Measurements from ENCODE around the gene NRDE2. TPM values are rescaled to one million over a fixed set of nuclear protein-coding genes. Genes with fewer than 3 reads are reported as not detected.
A peak's percentile ranks its signal among the peaks of the same experiment; 100 is the strongest.

The NRDE2 gene
- polyA plus RNA-seq, 1 donor from 2014 or later = 9.5 TPM

DNA sequence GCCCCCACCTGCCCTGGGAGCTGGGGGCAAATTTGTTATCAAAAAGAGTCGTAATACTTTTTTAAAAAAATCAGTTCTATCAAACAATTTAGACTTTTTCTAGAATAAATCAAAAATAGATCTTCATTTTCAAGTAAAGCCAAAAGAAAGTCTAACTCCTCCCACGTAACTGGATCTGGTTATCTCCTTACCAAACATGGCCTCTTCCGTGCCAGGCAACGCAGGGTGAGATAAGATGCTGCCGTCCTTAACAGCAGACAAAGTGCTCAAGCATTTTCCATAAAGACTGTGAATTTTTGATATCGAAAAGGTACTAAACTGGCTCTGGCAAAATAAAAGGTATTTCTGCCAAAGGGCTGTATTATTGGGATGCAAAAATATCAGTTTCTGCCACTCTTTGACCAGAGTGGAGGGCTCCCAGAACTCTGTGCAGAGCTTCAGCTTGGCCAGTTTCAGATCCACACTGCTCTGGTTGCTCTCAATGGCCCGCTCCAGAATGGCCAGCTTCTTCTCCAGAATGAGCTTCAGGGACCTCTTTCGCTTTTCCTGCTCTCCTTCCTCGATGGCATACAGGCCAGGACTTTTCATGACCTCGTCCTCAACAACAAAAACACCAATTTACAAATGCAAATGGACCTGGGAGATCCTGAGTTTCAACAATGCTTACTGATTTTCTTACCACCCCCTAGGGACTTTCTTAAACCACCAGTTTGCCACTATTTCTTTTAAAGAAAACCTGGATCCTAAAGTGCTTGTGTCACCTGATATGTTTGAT, 29.0 kb downstream of the NRDE2 start:
- no peaks in the 10 kb centered on the region for H3K9me2 ChIP-seq (ENCODE audit: insufficient read depth, low read length)
- H3K9me3 ChIP-seq (ENCODE audit: low read length) = no peaks in the 10 kb centered on the region
- no peak overlapping the region for H2AFZ ChIP-seq (ENCODE audit: low read depth, low read length)
- H4K20me1 ChIP-seq (ENCODE audit: insufficient read depth) = no peaks in the 10 kb centered on the region
- H3K4me2 ChIP-seq (ENCODE audit: low read length) = no peak overlapping the region
- TF ChIP-seq, protein P1, sequence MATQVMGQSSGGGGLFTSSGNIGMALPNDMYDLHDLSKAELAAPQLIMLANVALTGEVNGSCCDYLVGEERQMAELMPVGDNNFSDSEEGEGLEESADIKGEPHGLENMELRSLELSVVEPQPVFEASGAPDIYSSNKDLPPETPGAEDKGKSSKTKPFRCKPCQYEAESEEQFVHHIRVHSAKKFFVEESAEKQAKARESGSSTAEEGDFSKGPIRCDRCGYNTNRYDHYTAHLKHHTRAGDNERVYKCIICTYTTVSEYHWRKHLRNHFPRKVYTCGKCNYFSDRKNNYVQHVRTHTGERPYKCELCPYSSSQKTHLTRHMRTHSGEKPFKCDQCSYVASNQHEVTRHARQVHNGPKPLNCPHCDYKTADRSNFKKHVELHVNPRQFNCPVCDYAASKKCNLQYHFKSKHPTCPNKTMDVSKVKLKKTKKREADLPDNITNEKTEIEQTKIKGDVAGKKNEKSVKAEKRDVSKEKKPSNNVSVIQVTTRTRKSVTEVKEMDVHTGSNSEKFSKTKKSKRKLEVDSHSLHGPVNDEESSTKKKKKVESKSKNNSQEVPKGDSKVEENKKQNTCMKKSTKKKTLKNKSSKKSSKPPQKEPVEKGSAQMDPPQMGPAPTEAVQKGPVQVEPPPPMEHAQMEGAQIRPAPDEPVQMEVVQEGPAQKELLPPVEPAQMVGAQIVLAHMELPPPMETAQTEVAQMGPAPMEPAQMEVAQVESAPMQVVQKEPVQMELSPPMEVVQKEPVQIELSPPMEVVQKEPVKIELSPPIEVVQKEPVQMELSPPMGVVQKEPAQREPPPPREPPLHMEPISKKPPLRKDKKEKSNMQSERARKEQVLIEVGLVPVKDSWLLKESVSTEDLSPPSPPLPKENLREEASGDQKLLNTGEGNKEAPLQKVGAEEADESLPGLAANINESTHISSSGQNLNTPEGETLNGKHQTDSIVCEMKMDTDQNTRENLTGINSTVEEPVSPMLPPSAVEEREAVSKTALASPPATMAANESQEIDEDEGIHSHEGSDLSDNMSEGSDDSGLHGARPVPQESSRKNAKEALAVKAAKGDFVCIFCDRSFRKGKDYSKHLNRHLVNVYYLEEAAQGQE (IDR thresholded peaks at IDR 0.05; ENCODE audit: borderline replicate concordance) = no peak
- no peak overlapping the region for H3K9ac ChIP-seq (ENCODE audit: low read length)
- H3K27me3 ChIP-seq (ENCODE audit: insufficient read depth, low read depth, low read length) = no peaks in the 10 kb centered on the region
- H3F3A ChIP-seq (ENCODE audit: insufficient read depth, low read length, poor library complexity, severe bottlenecking) = no peaks in the 10 kb centered on the region
- no peak overlapping the region for H3K27ac ChIP-seq (ENCODE audit: low read length)
- H3K4me3 ChIP-seq (ENCODE audit: low read length) = no peak overlapping the region
- H3K79me2 ChIP-seq (replicated peaks; ENCODE audit: insufficient read depth, low read length) = no peaks in the 10 kb centered on the region
- H3K36me3 ChIP-seq (ENCODE audit: insufficient read depth, low read length) = no peaks in the 10 kb centered on the region

DNA sequence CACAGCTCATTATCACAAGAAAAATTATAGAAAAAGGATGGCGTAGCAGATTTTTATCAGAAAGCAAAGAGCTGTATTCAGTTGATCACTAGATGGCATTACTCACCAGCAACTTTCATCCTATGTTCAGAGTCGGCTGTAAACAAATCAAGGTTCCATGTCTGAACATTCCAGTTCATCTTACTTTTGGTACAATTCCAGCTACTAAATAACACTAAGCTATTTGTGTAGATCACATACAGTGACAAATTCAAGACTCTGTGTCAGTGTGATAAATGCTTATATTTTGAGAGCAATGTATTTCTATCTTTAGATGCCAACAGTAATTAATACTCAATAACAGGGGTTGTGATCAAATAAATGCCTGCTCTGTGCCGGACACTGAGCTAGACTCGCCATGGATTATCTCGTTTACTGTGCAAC, 30.1 kb downstream of the NRDE2 start:
- H3K36me3 ChIP-seq (ENCODE audit: insufficient read depth, low read length) = no peaks in the 10 kb centered on the region
- H3K9ac ChIP-seq (ENCODE audit: low read length) = no peak overlapping the region
- no peak overlapping the region for H3K4me3 ChIP-seq (ENCODE audit: low read length)
- no peak overlapping the region for H3K4me2 ChIP-seq (ENCODE audit: low read length)
- TF ChIP-seq, protein P2, sequence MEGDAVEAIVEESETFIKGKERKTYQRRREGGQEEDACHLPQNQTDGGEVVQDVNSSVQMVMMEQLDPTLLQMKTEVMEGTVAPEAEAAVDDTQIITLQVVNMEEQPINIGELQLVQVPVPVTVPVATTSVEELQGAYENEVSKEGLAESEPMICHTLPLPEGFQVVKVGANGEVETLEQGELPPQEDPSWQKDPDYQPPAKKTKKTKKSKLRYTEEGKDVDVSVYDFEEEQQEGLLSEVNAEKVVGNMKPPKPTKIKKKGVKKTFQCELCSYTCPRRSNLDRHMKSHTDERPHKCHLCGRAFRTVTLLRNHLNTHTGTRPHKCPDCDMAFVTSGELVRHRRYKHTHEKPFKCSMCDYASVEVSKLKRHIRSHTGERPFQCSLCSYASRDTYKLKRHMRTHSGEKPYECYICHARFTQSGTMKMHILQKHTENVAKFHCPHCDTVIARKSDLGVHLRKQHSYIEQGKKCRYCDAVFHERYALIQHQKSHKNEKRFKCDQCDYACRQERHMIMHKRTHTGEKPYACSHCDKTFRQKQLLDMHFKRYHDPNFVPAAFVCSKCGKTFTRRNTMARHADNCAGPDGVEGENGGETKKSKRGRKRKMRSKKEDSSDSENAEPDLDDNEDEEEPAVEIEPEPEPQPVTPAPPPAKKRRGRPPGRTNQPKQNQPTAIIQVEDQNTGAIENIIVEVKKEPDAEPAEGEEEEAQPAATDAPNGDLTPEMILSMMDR (IDR thresholded peaks at IDR 0.05; ENCODE audit: poor library complexity, severe bottlenecking) = peak; percentile 85
- peak; percentile 92 for TF ChIP-seq RAD21 (conservative IDR thresholded peaks at IDR 0.05)
- no peak for TF ChIP-seq MXI1 (conservative IDR thresholded peaks at IDR 0.05; ENCODE audit: poor library complexity, severe bottlenecking)
- no peak for TF ChIP-seq EP300 (conservative IDR thresholded peaks at IDR 0.05; ENCODE audit: poor library complexity, severe bottlenecking)
- TF ChIP-seq SMC3 (conservative IDR thresholded peaks at IDR 0.05; ENCODE audit: poor library complexity) = peak; percentile 88
- no peaks in the 10 kb centered on the region for H3K9me2 ChIP-seq (ENCODE audit: insufficient read depth, low read length)
- no peaks in the 10 kb centered on the region for H3K79me2 ChIP-seq (replicated peaks; ENCODE audit: insufficient read depth, low read length)
- H3K27me3 ChIP-seq (ENCODE audit: insufficient read depth, low read depth, low read length) = no peaks in the 10 kb centered on the region
- no peak overlapping the region for H2AFZ ChIP-seq (ENCODE audit: low read depth, low read length)
- no peak overlapping the region for H3K27ac ChIP-seq (ENCODE audit: low read length)
- H3K9me3 ChIP-seq (ENCODE audit: low read length) = no peaks in the 10 kb centered on the region
- H3F3A ChIP-seq (ENCODE audit: insufficient read depth, low read length, poor library complexity, severe bottlenecking) = no peaks in the 10 kb centered on the region
- no peaks in the 10 kb centered on the region for H4K20me1 ChIP-seq (ENCODE audit: insufficient read depth)

DNA sequence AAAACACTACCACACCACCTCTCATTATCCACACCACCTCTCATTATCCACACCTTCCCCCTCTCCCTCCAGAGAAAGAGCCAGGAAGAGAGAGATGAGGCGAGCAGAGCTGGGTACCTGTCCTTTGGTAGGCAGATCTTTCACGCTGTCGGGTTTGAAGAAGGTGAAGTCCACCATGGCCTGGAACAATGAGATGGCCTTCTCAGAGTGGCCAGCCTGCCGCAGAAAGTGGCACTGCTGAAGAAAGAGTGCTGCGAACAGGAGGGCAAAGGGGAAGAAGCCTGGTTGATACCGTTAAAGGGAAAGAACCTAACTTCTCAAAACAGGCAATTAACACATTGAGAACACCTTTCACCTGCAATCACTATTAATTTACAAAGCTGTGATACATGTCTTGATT, 30.6 kb downstream of the NRDE2 start:
- no peaks in the 10 kb centered on the region for H3K9me2 ChIP-seq (ENCODE audit: insufficient read depth, low read length)
- H2AFZ ChIP-seq (ENCODE audit: low read depth, low read length) = no peak overlapping the region
- no peak overlapping the region for H3K9ac ChIP-seq (ENCODE audit: low read length)
- H3K27ac ChIP-seq (ENCODE audit: low read length) = no peak overlapping the region
- no peak overlapping the region for H3K4me3 ChIP-seq (ENCODE audit: low read length)
- H4K20me1 ChIP-seq (ENCODE audit: insufficient read depth) = no peaks in the 10 kb centered on the region
- H3K27me3 ChIP-seq (ENCODE audit: insufficient read depth, low read depth, low read length) = no peaks in the 10 kb centered on the region
- no peaks in the 10 kb centered on the region for H3K9me3 ChIP-seq (ENCODE audit: low read length)
- H3K79me2 ChIP-seq (replicated peaks; ENCODE audit: insufficient read depth, low read length) = no peaks in the 10 kb centered on the region
- H3K4me2 ChIP-seq (ENCODE audit: low read length) = no peak overlapping the region
- TF ChIP-seq, protein P2 (IDR thresholded peaks at IDR 0.05; ENCODE audit: poor library complexity, severe bottlenecking) = no peak
- no peak for TF ChIP-seq EP300 (conservative IDR thresholded peaks at IDR 0.05; ENCODE audit: poor library complexity, severe bottlenecking)
- no peak for TF ChIP-seq EZH2 (IDR thresholded peaks at IDR 0.05; ENCODE audit: borderline replicate concordance, insufficient read depth, low read length, poor library complexity, severe bottlenecking)
- no peak for TF ChIP-seq TAF1 (IDR thresholded peaks at IDR 0.05; ENCODE audit: low read depth)
- TF ChIP-seq, protein P1 (IDR thresholded peaks at IDR 0.05; ENCODE audit: borderline replicate concordance) = no peak
- no peak for TF ChIP-seq RAD21 (conservative IDR thresholded peaks at IDR 0.05)
- TF ChIP-seq POLR2AphosphoS5 (IDR thresholded peaks at IDR 0.05) = no peak
- TF ChIP-seq MXI1 (conservative IDR thresholded peaks at IDR 0.05; ENCODE audit: poor library complexity, severe bottlenecking) = no peak
- TF ChIP-seq SMC3 (conservative IDR thresholded peaks at IDR 0.05; ENCODE audit: poor library complexity) = no peak
- no peaks in the 10 kb centered on the region for H3F3A ChIP-seq (ENCODE audit: insufficient read depth, low read length, poor library complexity, severe bottlenecking)
- no peaks in the 10 kb centered on the region for H3K36me3 ChIP-seq (ENCODE audit: insufficient read depth, low read length)

Measured in neural cell (in vitro differentiated cells).